Neutrophil (primary cell): ENCODE data around the gene FES.

Experiments used
- H3K27ac ChIP-seq: fragments of 200-600 bp; sonication (generic); 2 replicates; pipeline ENCODE4 v1.5.1; 2016; ENCODE audit warnings: mild to moderate bottlenecking, moderate library complexity
- H3K27me3 ChIP-seq: fragments of 200-600 bp; sonication (generic); 2 replicates; pipeline ENCODE4 v1.6.0; 2016; ENCODE audit warnings: mild to moderate bottlenecking
- H3K36me3 ChIP-seq: fragments of 200-600 bp; sonication (generic); 2 replicates; pipeline ENCODE4 v1.5.1; 2017
- H3K4me1 ChIP-seq, 2 experiments: fragments of 200-600 bp in 1 of 2; sonication (generic) in 1 of 2; 1 replicate in 1 of 2; 2 replicates in 1 of 2; pipeline versions ENCODE4 v1.5.1 to v1.6.1; 2013 to 2016; ENCODE audit warnings: low read depth in 1 of 2, low read length in 1 of 2, mild to moderate bottlenecking in 1 of 2, moderate library complexity in 1 of 2; ENCODE audit not compliant: control insufficient read depth in 1 of 2, insufficient read depth in 1 of 2
- H3K4me3 ChIP-seq, 2 experiments: fragments of 200-600 bp in 1 of 2; sonication (generic) in 1 of 2; 1 replicate in 1 of 2; 2 replicates in 1 of 2; pipeline ENCODE4 v1.5.1; 2013 to 2016; ENCODE audit warnings: low read depth in 1 of 2, low read length in 1 of 2, mild to moderate bottlenecking in 1 of 2, moderate library complexity in 1 of 2
- H3K9me3 ChIP-seq: fragments of 200-600 bp; sonication (generic); 2 replicates; pipeline ENCODE4 v1.5.1; 2016
- CTCF ChIP-seq: fragments of 200-600 bp; sonication (generic); IDR thresholded peaks from 2 replicates; pipeline ENCODE4 v1.5.1; 2016; ENCODE audit warnings: antibody characterized with exemption

FES gene

GRCh38 chr15:90838544-90838943 is 45.8 kb upstream of the FES start:
- Histone ChIP-seq H3K36me3 (no peaks in the 10 kb centered on the region), H3K4me3 (no peak overlapping the region), H3K27me3 (no peaks in the 10 kb centered on the region), H3K27ac (peak overlapping the region; percentile 85), H3K4me1 (peaks cover 33 to 34% of the 10 kb centered on the region in 2 experiments), H3K9me3 (no peaks in the 10 kb centered on the region)
- TF ChIP-seq CTCF = no peak

- TF ChIP-seq CTCF = no peak
- no peaks in the 10 kb centered on the region for H3K27me3 ChIP-seq
- H3K9me3 ChIP-seq = no peaks in the 10 kb centered on the region
- H3K4me1 ChIP-seq = peaks cover 39 to 41% of the 10 kb centered on the region in 2 experiments
- no peaks in the 10 kb centered on the region for H3K36me3 ChIP-seq
- peak overlapping the region; percentile 56 to 59 for H3K4me3 ChIP-seq
- H3K27ac ChIP-seq = peak overlapping the region; percentile 85
These were observed 44.9 kb upstream of the FES start for GRCh38 chr15:90839187-90840071.

- Histone ChIP-seq H3K4me1 (peaks cover 48 to 50% of the 10 kb centered on the region in 2 experiments), H3K27ac (peak overlapping the region; percentile 85), H3K36me3 (no peaks in the 10 kb centered on the region), H3K27me3 (no peaks in the 10 kb centered on the region), H3K9me3 (no peaks in the 10 kb centered on the region), H3K4me3 (peak overlapping the region; percentile 56 to 59)
- no peak for TF ChIP-seq CTCF
These were observed 44.0 kb upstream of the FES start for GRCh38 chr15:90840157-90840855.

- Histone ChIP-seq H3K27ac (no peak overlapping the region), H3K4me1 (peaks cover 53 to 56% of the 10 kb centered on the region in 2 experiments), H3K4me3 (no peak overlapping the region), H3K27me3 (no peaks in the 10 kb centered on the region), H3K9me3 (no peaks in the 10 kb centered on the region), H3K36me3 (no peaks in the 10 kb centered on the region)
- no peak for TF ChIP-seq CTCF
These were observed 43.4 kb upstream of the FES start for GRCh38 chr15:90840954-90841353.

GRCh38 chr15:90844696-90845095 is 39.6 kb upstream of the FES start:
- Histone ChIP-seq H3K4me1 (peaks cover 34 to 39% of the 10 kb centered on the region in 2 experiments), H3K9me3 (no peaks in the 10 kb centered on the region), H3K27ac (peak overlapping the region; percentile 86), H3K36me3 (no peaks in the 10 kb centered on the region), H3K4me3 (peak overlapping the region; percentile 5 to 27), H3K27me3 (no peaks in the 10 kb centered on the region)
- no peak for TF ChIP-seq CTCF
